22Rv1 (cell line): Measurements from ENCODE around the gene SNCAIP.

Source experiments
- H3K27ac ChIP-seq: fragments of 450-650 bp; 2 replicates; pipeline ENCODE4 v1.5.1; 2017
- ZFX ChIP-seq: fragments of 450-650 bp; IDR thresholded peaks from 2 replicates; pipeline ENCODE4 v1.6.1; 2017; ENCODE audit warnings: antibody characterized with exemption, borderline replicate concordance
- TF ChIP-seq, protein P1 (sequence below): fragments of 450-650 bp; IDR thresholded peaks from 2 replicates; pipeline ENCODE4 v1.5.1; 2017; ENCODE audit warnings: mild to moderate bottlenecking

The SNCAIP gene

GRCh38 chr5:122315521-122315920, 3.5 kb downstream of the SNCAIP start:
- H3K27ac ChIP-seq = no peak overlapping the region
- TF ChIP-seq, protein P1, sequence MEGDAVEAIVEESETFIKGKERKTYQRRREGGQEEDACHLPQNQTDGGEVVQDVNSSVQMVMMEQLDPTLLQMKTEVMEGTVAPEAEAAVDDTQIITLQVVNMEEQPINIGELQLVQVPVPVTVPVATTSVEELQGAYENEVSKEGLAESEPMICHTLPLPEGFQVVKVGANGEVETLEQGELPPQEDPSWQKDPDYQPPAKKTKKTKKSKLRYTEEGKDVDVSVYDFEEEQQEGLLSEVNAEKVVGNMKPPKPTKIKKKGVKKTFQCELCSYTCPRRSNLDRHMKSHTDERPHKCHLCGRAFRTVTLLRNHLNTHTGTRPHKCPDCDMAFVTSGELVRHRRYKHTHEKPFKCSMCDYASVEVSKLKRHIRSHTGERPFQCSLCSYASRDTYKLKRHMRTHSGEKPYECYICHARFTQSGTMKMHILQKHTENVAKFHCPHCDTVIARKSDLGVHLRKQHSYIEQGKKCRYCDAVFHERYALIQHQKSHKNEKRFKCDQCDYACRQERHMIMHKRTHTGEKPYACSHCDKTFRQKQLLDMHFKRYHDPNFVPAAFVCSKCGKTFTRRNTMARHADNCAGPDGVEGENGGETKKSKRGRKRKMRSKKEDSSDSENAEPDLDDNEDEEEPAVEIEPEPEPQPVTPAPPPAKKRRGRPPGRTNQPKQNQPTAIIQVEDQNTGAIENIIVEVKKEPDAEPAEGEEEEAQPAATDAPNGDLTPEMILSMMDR = no peak
- TF ChIP-seq ZFX = no peak

DNA sequence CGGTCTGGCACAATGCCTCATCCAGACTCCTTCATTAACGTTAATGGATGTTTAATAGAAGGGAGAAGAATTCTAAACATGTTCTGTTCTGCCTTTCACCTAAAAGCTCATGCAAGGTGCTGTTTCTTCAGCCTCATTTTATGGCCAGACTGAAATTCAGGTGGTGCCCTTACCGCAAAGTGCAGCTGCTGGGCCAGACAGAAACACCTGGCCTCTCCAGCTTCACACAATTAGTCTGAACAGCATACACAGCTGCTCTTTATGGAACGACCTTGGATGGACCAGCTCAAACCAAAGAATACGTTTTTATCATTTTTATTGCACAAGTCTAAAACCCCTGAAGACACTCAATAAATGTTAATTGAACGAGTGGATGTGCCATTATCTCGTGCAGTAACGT, 4.6 kb downstream of the SNCAIP start:
- TF ChIP-seq, protein P1 = no peak
- TF ChIP-seq ZFX = no peak
- H3K27ac ChIP-seq = no peak overlapping the region

DNA sequence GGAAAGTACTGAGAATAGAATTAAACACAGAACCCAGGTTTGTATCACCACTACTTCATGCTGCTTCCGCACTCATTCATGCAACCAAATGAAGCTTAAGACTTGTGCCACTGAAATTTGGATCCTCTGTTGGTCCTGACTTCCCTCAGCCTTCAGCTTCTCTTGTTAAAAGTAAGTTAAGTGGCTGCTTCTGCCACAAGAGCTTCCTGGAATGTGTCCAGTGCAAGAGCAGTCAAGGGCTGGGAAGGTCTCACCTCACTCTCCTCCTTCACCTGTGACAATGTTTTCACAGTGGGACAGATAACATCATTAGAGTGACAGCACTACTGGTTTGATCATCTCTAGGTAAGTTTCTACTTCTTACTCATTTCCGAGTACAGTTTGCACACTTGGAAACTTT, 7.9 kb downstream of the SNCAIP start:
- no peak overlapping the region for H3K27ac ChIP-seq
- TF ChIP-seq ZFX = no peak
- TF ChIP-seq, protein P1 = no peak

DNA sequence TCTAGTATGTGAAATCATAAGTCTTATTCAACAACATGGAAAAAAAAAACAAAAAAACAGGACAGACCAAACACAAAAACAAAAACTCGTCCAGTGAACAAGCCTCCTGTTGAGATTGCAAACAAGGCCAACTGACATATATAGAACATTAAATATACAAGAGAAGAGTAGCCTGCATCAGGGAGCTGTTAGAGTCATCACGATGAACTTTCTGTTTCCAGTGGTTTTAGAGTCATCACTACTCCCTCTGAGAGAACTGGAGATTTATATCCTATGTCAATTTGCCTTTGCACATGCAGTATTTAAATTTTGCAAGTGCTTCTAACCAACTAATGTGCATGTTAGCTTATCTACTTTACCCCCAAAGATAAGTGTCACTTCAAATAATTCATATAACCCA, 9.9 kb downstream of the SNCAIP start:
- no peak for TF ChIP-seq ZFX
- TF ChIP-seq, protein P1 = no peak
- H3K27ac ChIP-seq = no peak overlapping the region

DNA sequence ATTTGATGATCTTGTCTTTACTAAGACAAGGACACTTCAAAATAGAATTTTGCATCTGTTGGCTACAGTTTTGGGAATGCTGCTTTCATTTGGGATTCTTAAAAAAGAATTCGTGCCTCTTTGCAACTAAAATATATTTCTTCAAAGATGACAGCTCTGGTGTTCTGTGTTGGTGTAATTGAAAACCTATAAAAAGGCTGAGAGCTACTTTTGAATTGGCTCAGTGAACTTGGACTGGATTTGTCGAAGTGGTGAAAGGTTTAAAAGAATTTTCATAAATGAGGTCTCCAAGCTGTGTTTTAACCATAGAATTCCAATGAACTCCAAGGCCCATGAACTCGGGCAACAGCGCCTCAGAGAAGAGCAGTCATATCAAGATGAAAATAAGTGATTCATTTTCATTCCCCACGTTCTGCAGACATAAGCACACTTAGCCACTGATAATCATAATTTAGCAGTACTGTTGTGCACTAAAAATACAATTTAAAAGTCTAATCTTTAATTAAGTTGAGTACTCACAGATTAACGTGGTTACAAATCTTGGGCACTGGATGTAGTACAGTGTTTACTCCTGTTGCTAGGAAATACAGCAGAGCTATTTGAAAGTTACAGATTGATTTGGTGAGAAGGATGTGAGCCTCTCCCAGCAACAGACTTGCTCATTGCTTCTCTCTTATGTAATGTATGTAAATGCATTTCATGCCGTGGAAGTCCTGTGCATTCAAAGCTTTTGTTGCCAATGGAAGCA, 10.9 kb downstream of the SNCAIP start:
- TF ChIP-seq, protein P1 = no peak
- TF ChIP-seq ZFX = no peak
- H3K27ac ChIP-seq = no peak overlapping the region

DNA sequence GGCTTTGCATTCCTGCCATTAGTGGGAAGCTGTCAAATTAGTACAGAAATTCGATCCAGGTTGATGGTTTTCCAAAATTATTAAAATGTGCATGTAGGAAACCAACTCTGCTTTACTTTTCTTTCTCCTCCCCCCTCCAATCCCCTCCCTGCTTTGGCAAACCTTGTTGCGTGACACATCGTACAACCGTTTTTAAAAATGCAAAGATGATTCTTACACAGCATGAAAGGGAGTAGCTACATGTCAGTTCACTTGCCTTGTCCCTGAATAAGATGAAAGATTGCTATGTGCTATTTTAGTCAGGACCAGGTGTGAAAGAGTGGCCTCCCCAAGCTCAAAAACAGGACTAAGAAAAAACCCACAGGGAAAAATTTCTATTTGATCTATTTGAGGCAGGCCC, 11.7 kb downstream of the SNCAIP start:
- H3K27ac ChIP-seq = no peak overlapping the region
- TF ChIP-seq, protein P1 = no peak
- TF ChIP-seq ZFX = no peak

GRCh38 chr5:122327110-122327509, 15.1 kb downstream of the SNCAIP start:
- H3K27ac ChIP-seq = no peak overlapping the region
- TF ChIP-seq ZFX = no peak
- TF ChIP-seq, protein P1 = no peak
